HepG2 (cell line): ENCODE measurements around the gene MADD. TPM values are rescaled to one million over a fixed set of nuclear protein-coding genes. Genes with fewer than 3 reads are reported as not detected.

Source experiments
- CEBPG ChIP-seq: IDR thresholded peaks from 2 replicates; pipeline ENCODE4 v1.6.1; 2016
- HMG20B ChIP-seq: conservative IDR thresholded peaks from 2 replicates; pipeline ENCODE4 v1.6.1; 2016; ENCODE audit warnings: missing genetic modification reagents, missing compliant biosample characterization
- HMGA1 ChIP-seq: sonication (generic); formaldehyde crosslinking; conservative IDR thresholded peaks from 2 replicates; pipeline ENCODE4 v1.4.0; 2020; ENCODE audit warnings: missing genetic modification reagents
- KDM5A ChIP-seq: fragments of 200-600 bp; sonication (generic); IDR thresholded peaks from 2 replicates; pipeline ENCODE4 v1.7.0; 2018; ENCODE audit warnings: antibody characterized with exemption, mild to moderate bottlenecking, low read length, borderline replicate concordance
- KLF11 ChIP-seq: IDR thresholded peaks from 2 replicates; pipeline ENCODE4 v1.6.1; 2016; ENCODE audit warnings: missing compliant biosample characterization
- RAD21 ChIP-seq: fragments of 450-650 bp; formaldehyde crosslinking; IDR thresholded peaks from 2 replicates; pipeline ENCODE4 v1.5.0; 2020; ENCODE audit warnings: mild to moderate bottlenecking
- SKI ChIP-seq: fragments of 450-650 bp; IDR thresholded peaks from one replicate; pipeline ENCODE4 v1.6.1; 2018; ENCODE audit warnings: mild to moderate bottlenecking; ENCODE audit not compliant: partially characterized antibody
- SPEN ChIP-seq: sonication (generic); formaldehyde crosslinking; IDR thresholded peaks from 2 replicates; pipeline ENCODE4 v1.5.1; 2020; ENCODE audit warnings: low read depth, mild to moderate bottlenecking, missing genetic modification reagents
- ZFP1 ChIP-seq: IDR thresholded peaks from 2 replicates; pipeline ENCODE4 v1.6.1; 2016
- ZNF17 ChIP-seq: sonication (generic); formaldehyde crosslinking; IDR thresholded peaks from 2 replicates; pipeline ENCODE4 v1.5.0; 2020; ENCODE audit warnings: mild to moderate bottlenecking, missing genetic modification reagents
- ZNF225 ChIP-seq: sonication (generic); formaldehyde crosslinking; IDR thresholded peaks from 2 replicates; pipeline ENCODE4 v1.4.0; 2020; ENCODE audit warnings: mild to moderate bottlenecking, missing genetic modification reagents
- ZNF3 ChIP-seq: IDR thresholded peaks from 2 replicates; pipeline ENCODE4 v1.7.0; 2017; ENCODE audit warnings: inconsistent platforms
- ZNF552 ChIP-seq: sonication (generic); formaldehyde crosslinking; IDR thresholded peaks from 2 replicates; pipeline ENCODE4 v1.9.0; 2022; ENCODE audit warnings: missing genetic modification reagents, mild to moderate bottlenecking, borderline replicate concordance
- ZNF619 ChIP-seq: sonication (generic); formaldehyde crosslinking; IDR thresholded peaks from 2 replicates; pipeline ENCODE4 v1.4.0; 2020; ENCODE audit warnings: mild to moderate bottlenecking, missing genetic modification reagents
- ZNF749 ChIP-seq: sonication (generic); formaldehyde crosslinking; IDR thresholded peaks from 2 replicates; pipeline ENCODE4 v1.8.0; 2022; ENCODE audit warnings: mild to moderate bottlenecking, missing genetic modification reagents, moderate library complexity, borderline replicate concordance
- ZNF781 ChIP-seq: sonication (generic); formaldehyde crosslinking; IDR thresholded peaks from 2 replicates; pipeline ENCODE4 v1.5.1; 2020; ENCODE audit warnings: borderline replicate concordance, mild to moderate bottlenecking, missing genetic modification reagents; ENCODE audit errors: not compliant biosample characterization
- ZNF83 ChIP-seq: sonication (generic); formaldehyde crosslinking; IDR thresholded peaks from 2 replicates; pipeline ENCODE4 v1.4.0; 2020; ENCODE audit warnings: missing genetic modification reagents, mild to moderate bottlenecking, borderline replicate concordance
- ZSCAN30 ChIP-seq: sonication (generic); formaldehyde crosslinking; IDR thresholded peaks from 2 replicates; pipeline ENCODE4 v1.5.0; 2020; ENCODE audit warnings: mild to moderate bottlenecking, missing genetic modification reagents
- polyA plus RNA-seq, 8 experiments: library from polyadenylated mRNA; depleted of rRNA in 3 of 8; stranded (reverse) in 7 of 8; unstranded in 1 of 8; fragments of >200 nt; fragmentation: Illumina TruSeq in 4 of 8; extraction: Trizol in 4 of 8; gene quantifications; 2 replicates each; pipeline versions ENCODE4 v1.2.1 to v1.2.3, GENCODE V29; 2011 to 2016; ENCODE audit warnings: low read depth in 4 of 8, missing spikeins in 1 of 8, mixed read lengths in 1 of 8; ENCODE audit not compliant: insufficient read depth in 1 of 8
- total RNA-seq, 5 experiments: library from RNA; depleted of rRNA; stranded (reverse); fragments of >200 nt; fragmentation: Illumina TruSeq; extraction: Trizol; gene quantifications; 2 replicates each; pipeline ENCODE4 v1.2.3, GENCODE V29; 2016; ENCODE audit warnings: low read depth in 1 of 5
- TF ChIP-seq, protein P1 (sequence below): IDR thresholded peaks from 2 replicates; pipeline ENCODE4 v1.6.1; 2016; ENCODE audit warnings: control low read depth
- TF ChIP-seq, protein P2 (sequence below): sonication (generic); formaldehyde crosslinking; IDR thresholded peaks from 2 replicates; pipeline ENCODE4 v1.4.0; 2020; ENCODE audit warnings: missing genetic modification reagents, borderline replicate concordance
- TF ChIP-seq, protein P3 (sequence below): IDR thresholded peaks from 2 replicates; pipeline ENCODE4 v1.6.1; 2016
- TF ChIP-seq, protein P4 (sequence below): IDR thresholded peaks from 2 replicates; pipeline ENCODE4 v1.6.1; 2016; ENCODE audit warnings: mild to moderate bottlenecking, missing biosample characterization, missing genetic modification reagents

Gene MADD
- total and polyA plus RNA-seq, 2 of the 13 experiments (the other 11 are each of a cell fraction or from before 2014, with no cell fraction given) = 18.0 to 29.2 TPM

DNA sequence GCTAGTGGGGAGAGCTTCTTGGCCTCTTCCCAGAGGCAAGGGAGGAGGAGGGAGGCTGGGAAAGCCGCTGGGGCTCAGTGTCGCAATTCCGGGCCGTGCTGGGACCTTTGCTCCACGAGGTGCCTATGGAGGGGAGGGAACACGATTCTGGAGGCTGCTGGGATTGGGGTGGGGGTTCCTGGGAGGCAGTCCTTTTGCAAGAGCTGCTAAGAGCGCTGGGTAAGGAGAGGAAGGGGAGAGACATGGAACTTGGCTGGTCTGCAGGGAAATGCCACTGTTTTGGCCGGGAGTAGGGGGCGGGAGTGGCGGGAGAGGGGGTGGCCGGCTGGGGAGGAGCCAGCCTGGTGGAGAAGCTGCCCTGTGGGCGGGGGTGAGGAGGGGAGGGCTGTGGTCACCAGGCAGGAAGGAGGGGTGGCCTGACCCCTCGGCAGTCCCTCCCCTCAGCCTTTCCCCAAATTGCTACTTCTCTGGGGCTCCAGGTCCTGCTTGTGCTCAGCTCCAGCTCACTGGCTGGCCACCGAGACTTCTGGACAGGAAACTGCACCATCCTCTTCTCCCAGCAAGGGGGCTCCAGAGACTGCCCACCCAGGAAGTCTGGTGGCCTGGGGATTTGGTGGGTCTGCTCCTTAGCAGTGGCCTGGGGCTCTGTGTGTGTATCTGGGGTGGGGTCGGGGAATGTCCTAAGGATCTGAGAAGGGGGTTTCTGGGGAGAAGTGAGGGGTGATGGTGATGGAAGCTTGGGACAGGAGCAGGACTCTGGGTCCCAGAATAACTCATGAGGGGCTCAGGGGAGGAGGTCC lies 12.2 kb upstream of the MADD start, which contains the start of gene NR1H3 (continued):
- TF ChIP-seq ZNF619 (CRISPR knock-in tag) = no peak
- peak; percentile 98 for TF ChIP-seq CEBPG
- no peak for TF ChIP-seq SKI
- TF ChIP-seq ZNF17 (CRISPR knock-in tag) = no peak
- 0 out of 2 replicates have a peak, but pooled peaks have one; percentile 54 for TF ChIP-seq ZNF749
- TF ChIP-seq, protein P1, sequence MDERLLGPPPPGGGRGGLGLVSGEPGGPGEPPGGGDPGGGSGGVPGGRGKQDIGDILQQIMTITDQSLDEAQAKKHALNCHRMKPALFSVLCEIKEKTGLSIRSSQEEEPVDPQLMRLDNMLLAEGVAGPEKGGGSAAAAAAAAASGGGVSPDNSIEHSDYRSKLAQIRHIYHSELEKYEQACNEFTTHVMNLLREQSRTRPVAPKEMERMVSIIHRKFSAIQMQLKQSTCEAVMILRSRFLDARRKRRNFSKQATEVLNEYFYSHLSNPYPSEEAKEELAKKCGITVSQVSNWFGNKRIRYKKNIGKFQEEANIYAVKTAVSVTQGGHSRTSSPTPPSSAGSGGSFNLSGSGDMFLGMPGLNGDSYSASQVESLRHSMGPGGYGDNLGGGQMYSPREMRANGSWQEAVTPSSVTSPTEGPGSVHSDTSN (CRISPR knock-in tag) = no peak
- no peak for TF ChIP-seq ZNF552 (CRISPR knock-in tag)
- TF ChIP-seq ZNF3 = 0 out of 2 replicates have a peak, but pooled peaks have one; percentile 8
- no peak for TF ChIP-seq ZSCAN30 (CRISPR knock-in tag)
- TF ChIP-seq KLF11 (CRISPR knock-in tag) = no peak
- TF ChIP-seq, protein P2, sequence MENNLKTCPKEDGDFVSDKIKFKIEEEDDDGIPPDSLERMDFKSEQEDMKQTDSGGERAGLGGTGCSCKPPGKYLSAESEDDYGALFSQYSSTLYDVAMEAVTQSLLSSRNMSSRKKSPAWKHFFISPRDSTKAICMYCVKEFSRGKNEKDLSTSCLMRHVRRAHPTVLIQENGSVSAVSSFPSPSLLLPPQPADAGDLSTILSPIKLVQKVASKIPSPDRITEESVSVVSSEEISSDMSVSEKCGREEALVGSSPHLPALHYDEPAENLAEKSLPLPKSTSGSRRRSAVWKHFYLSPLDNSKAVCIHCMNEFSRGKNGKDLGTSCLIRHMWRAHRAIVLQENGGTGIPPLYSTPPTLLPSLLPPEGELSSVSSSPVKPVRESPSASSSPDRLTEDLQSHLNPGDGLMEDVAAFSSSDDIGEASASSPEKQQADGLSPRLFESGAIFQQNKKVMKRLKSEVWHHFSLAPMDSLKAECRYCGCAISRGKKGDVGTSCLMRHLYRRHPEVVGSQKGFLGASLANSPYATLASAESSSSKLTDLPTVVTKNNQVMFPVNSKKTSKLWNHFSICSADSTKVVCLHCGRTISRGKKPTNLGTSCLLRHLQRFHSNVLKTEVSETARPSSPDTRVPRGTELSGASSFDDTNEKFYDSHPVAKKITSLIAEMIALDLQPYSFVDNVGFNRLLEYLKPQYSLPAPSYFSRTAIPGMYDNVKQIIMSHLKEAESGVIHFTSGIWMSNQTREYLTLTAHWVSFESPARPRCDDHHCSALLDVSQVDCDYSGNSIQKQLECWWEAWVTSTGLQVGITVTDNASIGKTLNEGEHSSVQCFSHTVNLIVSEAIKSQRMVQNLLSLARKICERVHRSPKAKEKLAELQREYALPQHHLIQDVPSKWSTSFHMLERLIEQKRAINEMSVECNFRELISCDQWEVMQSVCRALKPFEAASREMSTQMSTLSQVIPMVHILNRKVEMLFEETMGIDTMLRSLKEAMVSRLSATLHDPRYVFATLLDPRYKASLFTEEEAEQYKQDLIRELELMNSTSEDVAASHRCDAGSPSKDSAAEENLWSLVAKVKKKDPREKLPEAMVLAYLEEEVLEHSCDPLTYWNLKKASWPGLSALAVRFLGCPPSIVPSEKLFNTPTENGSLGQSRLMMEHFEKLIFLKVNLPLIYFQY (CRISPR knock-in tag) = peak; percentile 63; the same call in 1 of the 2 replicates
- peak; percentile 49; the same call in 1 of the 2 replicates for TF ChIP-seq RAD21 (CRISPR knock-in tag)
- TF ChIP-seq ZNF781 (CRISPR knock-in tag) = no peak
- TF ChIP-seq, protein P3, sequence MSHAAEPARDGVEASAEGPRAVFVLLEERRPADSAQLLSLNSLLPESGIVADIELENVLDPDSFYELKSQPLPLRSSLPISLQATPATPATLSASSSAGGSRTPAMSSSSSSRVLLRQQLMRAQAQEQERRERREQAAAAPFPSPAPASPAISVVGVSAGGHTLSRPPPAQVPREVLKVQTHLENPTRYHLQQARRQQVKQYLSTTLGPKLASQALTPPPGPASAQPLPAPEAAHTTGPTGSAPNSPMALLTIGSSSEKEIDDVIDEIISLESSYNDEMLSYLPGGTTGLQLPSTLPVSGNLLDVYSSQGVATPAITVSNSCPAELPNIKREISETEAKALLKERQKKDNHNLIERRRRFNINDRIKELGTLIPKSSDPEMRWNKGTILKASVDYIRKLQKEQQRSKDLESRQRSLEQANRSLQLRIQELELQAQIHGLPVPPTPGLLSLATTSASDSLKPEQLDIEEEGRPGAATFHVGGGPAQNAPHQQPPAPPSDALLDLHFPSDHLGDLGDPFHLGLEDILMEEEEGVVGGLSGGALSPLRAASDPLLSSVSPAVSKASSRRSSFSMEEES (CRISPR knock-in tag) = peak; percentile 60; the same call in 1 of the 2 replicates
- TF ChIP-seq HMGA1 (CRISPR knock-in tag) = no peak
- TF ChIP-seq, protein P4, sequence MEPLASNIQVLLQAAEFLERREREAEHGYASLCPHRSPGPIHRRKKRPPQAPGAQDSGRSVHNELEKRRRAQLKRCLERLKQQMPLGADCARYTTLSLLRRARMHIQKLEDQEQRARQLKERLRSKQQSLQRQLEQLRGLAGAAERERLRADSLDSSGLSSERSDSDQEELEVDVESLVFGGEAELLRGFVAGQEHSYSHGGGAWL = no peak
- no peak; the same call in 1 of the 2 replicates for TF ChIP-seq ZNF225 (CRISPR knock-in tag)
- no peak; the same call in 1 of the 2 replicates for TF ChIP-seq ZNF83 (CRISPR knock-in tag)
- TF ChIP-seq KDM5A = peak; percentile 40; the same call in 1 of the 2 replicates
- 0 out of 2 replicates have a peak, but pooled peaks have one; percentile 62 for TF ChIP-seq SPEN (CRISPR knock-in tag)
- TF ChIP-seq ZFP1 (CRISPR knock-in tag) = no peak
- TF ChIP-seq HMG20B (CRISPR knock-in tag) = no peak; the same call in 1 of the 2 replicates
